GM21423 (cell line): ENCODE measurements around the gene OBSL1.
A peak's percentile ranks its signal among the peaks of the same experiment; 100 is the strongest.

Experiments
- ATAC-seq: cut with Tn5 transposase; IDR thresholded peaks from one replicate; pipeline ENCODE4 v1.9.1; 2021; ENCODE audit warnings: mild to moderate bottlenecking, moderate library complexity; ENCODE audit not compliant: unreplicated experiment

OBSL1 gene

DNA sequence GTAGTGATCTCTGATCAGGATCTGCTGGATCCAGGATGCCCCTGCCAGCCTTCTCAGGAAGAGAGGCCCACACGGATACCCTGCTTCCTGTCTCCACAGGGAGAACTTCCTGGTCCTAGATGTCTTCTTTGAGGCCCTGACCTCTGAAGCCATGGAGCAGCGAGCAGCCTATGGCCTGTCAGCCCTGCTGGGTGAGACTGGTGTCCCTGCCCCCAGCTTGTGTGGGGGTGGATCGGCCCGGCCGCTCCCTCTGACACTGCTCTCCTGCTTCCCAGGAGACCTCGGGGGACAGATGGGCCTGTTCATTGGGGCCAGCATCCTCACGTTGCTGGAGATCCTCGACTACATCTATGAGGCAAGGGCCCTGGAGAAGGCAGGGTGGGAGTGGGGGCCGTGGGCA is 34.4 kb downstream of the OBSL1 start:
- no peak for ATAC-seq

DNA sequence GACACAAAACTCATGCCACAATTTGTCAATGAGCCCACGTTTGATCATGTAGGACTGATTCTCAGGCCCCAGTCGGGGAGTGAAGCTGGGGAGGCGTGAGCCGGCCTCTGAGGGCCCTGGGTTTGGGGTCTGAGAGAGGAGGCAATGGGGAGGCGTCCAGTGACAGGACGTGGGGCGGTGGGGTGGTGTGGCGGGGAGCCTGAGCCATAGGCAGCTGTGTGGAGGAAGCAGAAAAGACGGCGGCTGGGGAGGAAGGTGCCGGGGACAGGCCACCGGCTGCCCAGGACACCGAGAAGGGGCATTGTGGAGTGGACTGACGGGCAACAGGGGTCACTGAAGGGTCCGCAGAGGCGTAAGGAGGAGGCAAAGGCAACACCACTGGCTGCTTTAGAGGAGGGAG is 34.9 kb downstream of the OBSL1 start:
- no peak for ATAC-seq

DNA sequence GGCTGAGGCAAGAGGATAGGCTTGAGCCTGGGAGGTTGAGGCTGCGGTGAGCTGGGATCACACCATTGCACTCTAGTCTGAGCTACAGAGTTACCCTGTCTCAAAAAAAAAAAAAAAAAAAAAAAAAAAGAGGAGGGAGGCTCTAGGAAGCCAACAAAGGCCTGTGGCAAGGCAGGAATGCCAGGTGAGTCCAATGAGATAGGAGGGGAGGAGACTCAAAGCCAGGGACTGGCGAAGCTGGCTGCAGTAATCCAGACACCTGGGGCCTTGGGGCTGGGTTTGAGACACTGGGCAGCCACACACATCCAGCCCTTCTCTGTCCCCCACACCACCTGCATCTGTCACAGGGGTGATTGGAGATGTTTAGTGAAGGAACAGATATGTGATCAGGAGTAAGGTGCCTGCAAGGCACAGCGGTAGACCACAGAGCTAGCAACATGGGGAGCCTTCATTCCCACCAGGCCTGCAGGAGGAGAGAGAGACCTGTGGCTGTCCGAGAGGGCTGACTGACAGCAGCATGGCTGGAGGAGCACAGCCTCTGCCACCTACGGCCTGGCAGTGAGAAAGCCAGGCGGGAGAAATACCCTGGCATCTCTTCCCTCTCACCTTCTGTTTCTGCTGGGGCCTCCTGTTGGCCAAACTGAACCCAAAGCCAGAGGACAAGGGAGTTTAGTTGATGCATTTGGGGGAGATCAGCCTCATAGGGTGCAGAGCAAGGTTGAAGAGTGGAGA is 37.2 kb downstream of the OBSL1 start:
- ATAC-seq, result no peak

GRCh38 chr2:219532378-219532649 is 39.0 kb downstream of the OBSL1 start:
- no peak for ATAC-seq

DNA sequence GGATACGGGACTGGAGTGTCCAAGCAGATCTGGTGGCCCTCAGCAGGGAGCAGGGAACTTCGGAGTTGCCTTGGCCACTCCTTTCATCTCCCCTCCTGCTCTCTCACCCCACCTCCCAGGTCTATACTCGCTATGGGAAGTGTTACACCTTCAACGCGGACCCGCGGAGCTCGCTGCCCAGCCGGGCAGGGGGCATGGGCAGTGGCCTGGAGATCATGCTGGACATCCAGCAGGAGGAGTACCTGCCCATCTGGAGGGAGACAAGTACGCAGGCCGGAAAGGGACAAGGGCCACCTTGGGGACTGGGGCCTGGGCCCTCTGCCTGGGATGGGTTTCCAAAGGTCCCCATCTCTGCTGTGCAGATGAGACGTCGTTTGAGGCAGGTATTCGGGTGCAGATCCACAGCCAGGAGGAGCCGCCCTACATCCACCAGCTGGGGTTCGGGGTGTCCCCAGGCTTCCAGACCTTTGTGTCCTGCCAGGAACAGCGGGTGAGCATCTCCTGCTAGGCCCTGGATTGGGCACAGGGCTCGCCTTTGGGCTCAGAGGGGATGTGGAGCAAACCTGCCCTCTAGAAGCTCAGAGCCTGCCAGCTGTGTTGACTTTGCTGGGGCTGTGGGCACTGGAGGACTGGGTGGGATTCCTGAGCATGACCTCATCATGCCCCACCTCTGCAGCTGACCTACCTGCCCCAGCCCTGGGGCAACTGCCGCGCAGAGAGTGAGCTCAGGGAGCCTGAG is 39.5 kb downstream of the OBSL1 start:
- no peak for ATAC-seq

DNA sequence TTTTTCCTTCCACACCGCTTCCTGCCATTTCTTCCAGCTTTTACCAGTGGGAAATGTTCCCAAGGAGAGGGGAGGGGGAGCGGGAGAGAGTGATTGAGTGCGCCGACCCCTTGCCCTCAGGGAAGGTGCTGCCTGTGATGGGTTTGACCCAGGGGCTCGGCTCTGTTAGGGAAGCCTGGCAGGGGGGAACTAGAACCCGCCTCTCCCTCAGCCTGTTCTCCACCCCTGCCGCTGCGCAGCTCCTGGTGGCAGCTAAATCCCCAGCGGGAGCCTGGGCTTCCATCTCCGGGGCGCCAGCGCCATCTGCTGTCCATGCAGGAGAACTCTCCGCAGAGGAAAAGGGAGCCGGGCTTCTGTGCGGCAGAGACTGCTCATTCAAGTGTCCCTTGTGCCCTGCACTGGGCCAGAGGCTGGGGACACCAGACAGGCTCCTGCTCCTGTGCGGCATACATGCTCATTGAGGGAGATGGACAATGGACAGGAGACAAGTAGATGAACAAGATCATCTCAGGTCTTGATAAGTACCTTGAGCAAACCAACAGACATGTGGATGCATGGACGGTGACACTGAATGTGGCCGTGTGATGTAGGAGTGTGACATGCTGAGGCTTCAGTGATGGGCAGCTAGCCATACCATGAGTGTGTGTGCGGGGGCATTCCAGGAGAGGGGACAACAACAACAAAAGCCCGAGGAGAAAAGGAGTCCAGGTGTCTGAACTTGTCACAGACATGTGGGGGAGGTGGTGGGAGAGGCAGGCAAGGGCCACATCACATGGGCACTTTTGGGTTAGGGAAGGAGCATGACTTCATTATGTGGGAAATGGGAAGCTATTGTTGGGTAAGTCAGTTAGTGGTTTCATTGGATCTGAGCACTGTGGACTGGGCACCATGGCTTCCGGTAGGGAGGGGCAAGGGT is 41.0 kb downstream of the OBSL1 start:
- peak; percentile 83 for ATAC-seq

GRCh38 chr2:219527472-219527871 is 43.9 kb downstream of the OBSL1 start:
- ATAC-seq, result no peak

DNA sequence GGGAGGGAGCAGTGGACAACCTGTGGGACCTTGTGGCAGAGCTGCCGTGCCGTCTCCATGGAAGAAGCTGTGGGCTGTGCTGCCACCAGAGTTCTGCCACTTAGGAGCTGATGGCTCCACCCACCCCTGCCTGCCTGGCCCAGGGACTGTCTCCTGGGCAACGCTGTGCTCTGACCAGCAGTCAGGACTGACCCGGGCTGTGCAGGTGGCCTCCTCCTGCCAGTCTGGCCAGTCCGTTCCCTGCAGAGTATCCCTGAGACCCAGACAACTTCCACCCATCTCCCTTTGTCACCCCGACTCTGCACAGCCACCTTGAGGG is 44.3 kb downstream of the OBSL1 start:
- ATAC-seq, result no peak

DNA sequence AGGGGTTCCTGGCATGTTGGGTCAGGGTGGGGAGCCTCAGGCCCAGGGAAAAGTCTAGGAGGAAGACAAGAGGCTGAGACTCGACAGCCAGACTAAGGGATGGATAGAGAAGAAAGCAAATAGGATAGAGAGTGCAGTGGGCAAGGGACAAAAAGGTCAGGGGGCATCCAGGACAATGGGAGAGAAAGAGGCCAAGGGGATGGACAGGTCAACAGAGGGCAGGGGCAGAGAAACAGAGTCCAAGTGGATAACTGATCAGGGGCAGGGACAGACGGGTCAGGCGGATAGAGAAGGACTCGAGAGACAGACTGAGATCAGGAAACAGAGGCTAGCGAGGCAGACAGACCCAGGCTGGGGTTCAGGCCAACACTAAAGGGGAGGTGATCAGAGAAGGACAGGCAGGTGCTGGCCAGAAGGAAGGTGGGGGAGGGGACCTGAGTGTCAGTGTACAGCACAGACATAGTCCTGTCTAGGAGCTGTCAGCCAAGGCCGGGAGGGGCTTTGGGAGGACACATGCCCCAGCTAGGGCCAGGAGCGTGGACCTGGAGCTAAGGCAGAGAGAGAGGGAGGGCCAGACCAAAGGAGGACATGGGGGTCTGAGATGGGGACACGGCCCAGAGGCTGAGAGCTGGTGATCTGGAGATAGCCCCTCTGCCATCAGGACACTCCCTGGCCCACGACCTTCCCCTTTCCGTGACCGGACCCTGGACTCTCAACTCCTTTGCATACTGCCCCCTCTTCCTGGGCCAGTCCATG is 44.8 kb downstream of the OBSL1 start:
- no peak for ATAC-seq

- ATAC-seq, result no peak
Measured at GRCh38 chr2:219525533-219526232, 45.7 kb downstream of the OBSL1 start.

DNA sequence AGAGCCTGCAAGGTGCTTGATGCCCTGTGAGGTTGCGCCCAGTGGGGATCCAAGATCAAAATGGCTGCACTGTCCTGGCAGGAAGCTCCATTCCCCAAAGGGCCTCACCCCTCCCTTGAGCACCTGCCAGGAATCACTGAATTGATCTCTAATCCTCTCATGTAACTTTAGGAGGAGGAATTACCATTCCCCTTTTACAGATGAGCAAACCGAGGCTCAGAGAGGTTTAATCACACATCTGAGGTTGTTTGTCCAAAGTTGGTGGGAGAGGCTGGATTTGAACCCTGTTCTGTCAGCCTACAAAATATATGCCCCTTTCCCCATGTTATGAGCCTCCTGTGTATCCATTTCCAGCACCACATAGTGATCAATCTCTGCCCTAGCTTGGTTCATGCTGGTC is 46.5 kb downstream of the OBSL1 start:
- no peak for ATAC-seq

GRCh38 chr2:219523031-219523671 is 48.2 kb downstream of the OBSL1 start:
- no peak for ATAC-seq

- ATAC-seq, result no peak
Measured at GRCh38 chr2:219522111-219523030, 49.0 kb downstream of the OBSL1 start.

GRCh38 chr2:219521066-219521880 is 50.1 kb downstream of the OBSL1 start:
- no peak for ATAC-seq

DNA sequence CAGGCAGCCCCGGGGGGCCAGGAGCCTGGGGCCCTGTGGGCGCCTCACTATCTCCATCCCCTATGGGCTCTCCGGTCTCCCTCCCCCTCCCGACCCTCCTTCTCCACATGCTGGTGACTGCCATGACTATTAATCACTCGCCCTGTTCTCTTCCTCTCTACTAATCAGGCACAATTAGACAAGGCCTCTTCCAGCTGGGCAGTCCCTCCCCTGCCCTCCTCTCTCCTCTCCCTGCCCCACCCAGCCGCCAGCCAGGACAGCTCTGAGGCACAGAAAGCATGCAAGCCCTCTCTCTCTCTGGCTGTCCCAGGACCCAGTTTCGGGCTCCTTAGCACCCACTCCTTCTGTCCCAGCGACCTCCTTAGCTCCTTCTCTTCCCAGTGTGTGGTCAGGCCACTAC is 51.3 kb downstream of the OBSL1 start:
- ATAC-seq, result no peak

DNA sequence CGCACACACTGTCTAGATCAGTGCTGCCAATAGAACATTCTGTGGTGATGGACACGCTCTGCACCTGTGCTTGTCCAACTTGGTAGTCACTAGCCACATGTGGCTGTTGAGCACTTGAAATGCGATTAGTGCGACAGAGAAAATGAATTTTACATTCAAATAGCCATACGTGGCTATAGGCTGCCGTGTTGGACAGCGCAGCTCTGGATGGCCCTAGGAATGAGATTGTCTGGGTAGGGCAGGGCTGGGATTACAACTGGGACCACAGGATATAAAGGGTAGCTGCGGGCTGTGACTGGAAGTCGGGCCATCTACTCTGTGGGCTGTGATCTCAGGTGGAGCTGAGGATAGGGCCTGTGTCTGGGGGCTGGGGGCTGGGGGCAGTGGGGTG is 51.8 kb downstream of the OBSL1 start:
- ATAC-seq, result no peak

GRCh38 chr2:219517954-219518778 is 53.2 kb downstream of the OBSL1 start:
- no peak for ATAC-seq
